HepG2 (cell line): ENCODE measurements around the gene DPP7. TPM values are rescaled to one million over a fixed set of nuclear protein-coding genes. Genes with fewer than 3 reads are reported as not detected.

Experiments
- FOXP4 ChIP-seq: sonication (generic); formaldehyde crosslinking; IDR thresholded peaks from 2 replicates; pipeline ENCODE4 v1.4.0; 2020; ENCODE audit warnings: missing genetic modification reagents
- ZNF142 ChIP-seq: sonication (generic); formaldehyde crosslinking; IDR thresholded peaks from 2 replicates; pipeline ENCODE4 v1.4.0; 2020; ENCODE audit warnings: missing genetic modification reagents
- polyA plus RNA-seq, 8 experiments: library from polyadenylated mRNA; depleted of rRNA in 3 of 8; stranded (reverse) in 7 of 8; unstranded in 1 of 8; fragments of >200 nt; fragmentation: Illumina TruSeq in 4 of 8; extraction: Trizol in 4 of 8; gene quantifications; 2 replicates each; pipeline versions ENCODE4 v1.2.1 to v1.2.3, GENCODE V29; 2011 to 2016; ENCODE audit warnings: low read depth in 4 of 8, missing spikeins in 1 of 8, mixed read lengths in 1 of 8; ENCODE audit not compliant: insufficient read depth in 1 of 8
- total RNA-seq, 5 experiments: library from RNA; depleted of rRNA; stranded (reverse); fragments of >200 nt; fragmentation: Illumina TruSeq; extraction: Trizol; gene quantifications; 2 replicates each; pipeline ENCODE4 v1.2.3, GENCODE V29; 2016; ENCODE audit warnings: low read depth in 1 of 5

DPP7 gene
- total and polyA plus RNA-seq, 2 of the 13 experiments (the other 11 are each of a cell fraction or from before 2014, with no cell fraction given): 1.2 to 4.5 TPM

GRCh38 chr9:137112564-137113384 lies 1.8 kb downstream of the DPP7 start (continued):
- TF ChIP-seq ZNF142 (CRISPR knock-in tag) (no peak), FOXP4 (CRISPR knock-in tag) (no peak)
- TF ChIP-seq, all 625 proteins: peak for 7
